HG02798 (cell line): ENCODE results near the gene ARHGAP10.

Experiments used
- ATAC-seq: cut with Tn5 transposase; IDR thresholded peaks from one replicate; pipeline ENCODE4 v1.9.1; 2021; ENCODE audit warnings: mild to moderate bottlenecking; ENCODE audit not compliant: unreplicated experiment, poor library complexity

ARHGAP10 gene

GRCh38 chr4:147732518-147733235 is 789 bp downstream of the ARHGAP10 start:
- peak; percentile 23 for ATAC-seq

DNA sequence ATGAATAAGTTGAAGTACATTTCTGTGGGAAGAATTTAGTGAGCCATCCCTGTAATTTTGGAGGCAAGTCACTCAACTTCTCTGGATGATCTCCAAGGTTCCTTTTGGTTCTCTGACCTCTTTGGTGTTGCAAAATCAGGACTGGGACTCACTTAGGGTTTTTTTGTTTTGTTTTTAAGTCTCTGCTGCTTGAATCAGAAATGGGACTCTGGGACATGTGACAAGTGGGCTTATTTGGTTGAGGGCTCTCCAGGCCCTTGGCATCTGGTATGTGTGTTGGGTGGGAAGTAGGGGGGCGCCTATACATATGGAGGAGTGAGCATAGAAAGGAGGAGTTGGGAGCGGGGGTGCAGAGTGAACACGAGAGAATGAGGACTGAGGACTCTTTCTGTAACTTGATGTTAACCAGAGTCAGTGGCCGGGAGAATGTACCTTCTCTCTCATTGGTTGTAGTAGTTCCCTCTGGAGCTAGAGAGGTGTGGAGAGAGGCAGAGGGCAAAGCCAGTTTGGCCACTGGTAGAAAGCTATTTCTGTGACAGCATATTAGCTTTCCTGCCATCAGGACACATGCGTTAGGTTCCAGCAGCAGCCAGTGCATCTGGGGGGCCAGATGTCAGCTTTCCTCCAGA is 1.9 kb downstream of the ARHGAP10 start:
- ATAC-seq, result no peak

DNA sequence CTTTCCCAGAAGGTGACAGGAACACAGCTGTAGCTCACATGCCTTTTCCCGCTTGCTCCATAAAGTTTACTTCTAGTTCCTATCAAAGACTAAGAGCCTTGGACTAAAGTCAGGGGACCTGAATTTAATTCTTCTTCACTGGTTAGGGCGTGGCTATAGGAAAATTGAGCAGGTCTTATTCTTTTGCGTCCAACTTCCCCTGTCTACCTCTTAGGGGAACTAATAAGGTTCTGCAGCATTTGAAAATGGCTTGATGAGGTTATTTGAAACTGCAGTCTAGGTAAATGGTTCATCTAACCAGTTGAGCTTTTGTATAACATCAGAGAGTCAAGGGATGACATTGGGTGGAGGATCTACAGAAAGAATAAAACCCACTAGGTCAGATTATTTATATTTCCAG is 2.6 kb downstream of the ARHGAP10 start:
- no peak for ATAC-seq

DNA sequence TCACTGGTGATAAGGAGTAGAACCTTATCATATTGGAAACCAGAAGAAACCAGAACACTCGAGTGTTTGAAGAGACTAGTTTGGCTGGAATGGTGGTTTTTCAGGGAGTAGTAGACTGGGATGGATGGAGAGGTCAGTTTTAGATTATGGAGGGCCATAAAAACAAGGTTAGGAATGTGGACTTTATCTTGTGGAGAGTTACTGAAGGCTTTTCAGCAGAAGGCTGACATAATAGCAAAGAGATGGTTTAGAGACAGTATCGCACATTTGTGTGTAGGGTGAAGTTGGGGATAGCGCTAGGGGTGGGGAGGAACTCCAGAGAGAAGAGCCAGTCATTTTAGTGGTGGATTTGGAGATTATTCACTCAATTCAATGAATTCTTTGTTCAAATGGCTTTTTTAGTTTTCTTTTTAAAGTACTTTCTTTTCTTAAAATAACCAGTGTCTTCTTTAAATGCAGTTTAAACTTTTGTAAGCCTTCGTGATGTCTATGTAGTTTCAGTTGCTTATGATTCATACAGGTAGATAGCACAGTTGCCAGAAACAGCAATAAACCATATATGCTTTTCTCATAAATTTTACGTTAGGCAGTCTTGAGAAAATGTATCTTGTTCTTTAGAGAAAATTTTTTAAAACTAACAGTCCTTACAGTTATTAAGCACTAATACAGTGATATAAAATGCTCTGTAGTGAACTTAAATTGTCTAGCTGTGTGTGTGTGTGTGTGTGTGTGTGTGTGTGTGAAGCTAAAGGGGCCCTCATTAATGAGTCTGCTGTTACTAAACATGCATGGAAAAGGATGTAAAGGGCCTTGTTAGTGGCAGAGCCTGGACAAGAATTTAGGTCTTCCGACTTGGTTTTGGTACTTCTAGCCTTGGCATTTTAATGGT is 3.8 kb downstream of the ARHGAP10 start:
- peak; percentile 26 for ATAC-seq

GRCh38 chr4:147736458-147736857 is 4.6 kb downstream of the ARHGAP10 start:
- ATAC-seq, result no peak

DNA sequence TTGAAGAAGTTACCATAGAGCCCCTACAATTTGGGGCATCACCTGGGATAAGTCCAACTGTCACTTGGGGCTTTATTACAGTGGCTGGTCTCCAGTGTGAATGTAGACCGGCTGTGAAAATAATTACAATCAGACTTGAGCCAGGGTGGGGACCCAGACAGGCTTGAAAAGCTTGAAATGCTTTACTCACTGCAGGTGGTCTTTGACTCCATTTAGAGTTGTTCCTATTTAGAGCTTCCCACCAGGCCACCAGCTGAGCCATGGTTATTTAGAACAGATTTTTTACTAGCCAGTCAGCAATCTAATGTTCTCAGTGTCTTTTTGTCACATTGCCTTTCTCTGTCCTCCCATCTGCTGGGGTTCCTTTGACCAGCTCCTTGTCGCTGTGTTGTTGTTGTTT is 5.7 kb downstream of the ARHGAP10 start:
- no peak for ATAC-seq

GRCh38 chr4:147739239-147739823 is 7.4 kb downstream of the ARHGAP10 start:
- no peak for ATAC-seq

DNA sequence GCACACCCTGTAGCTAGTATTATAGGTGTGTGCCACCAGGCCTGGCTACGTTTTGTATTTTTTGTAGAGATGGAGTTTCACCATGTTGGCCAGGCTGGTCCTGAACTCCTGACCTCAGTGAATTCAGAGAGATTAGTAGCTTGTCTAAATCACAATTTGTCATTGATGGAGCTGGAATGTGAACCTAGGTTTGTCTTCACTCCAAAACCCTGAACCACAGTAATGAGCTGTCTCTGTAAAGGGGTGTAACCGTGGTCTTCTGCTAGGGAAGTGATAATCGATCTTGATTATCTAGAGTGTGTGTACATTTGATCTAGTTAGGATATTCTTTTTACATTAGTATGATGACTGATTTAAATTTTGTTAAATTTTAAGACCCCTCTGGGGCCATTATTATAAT is 8.3 kb downstream of the ARHGAP10 start:
- no peak for ATAC-seq

- no peak for ATAC-seq
Observed at GRCh38 chr4:147741190-147741788, 9.4 kb downstream of the ARHGAP10 start.

DNA sequence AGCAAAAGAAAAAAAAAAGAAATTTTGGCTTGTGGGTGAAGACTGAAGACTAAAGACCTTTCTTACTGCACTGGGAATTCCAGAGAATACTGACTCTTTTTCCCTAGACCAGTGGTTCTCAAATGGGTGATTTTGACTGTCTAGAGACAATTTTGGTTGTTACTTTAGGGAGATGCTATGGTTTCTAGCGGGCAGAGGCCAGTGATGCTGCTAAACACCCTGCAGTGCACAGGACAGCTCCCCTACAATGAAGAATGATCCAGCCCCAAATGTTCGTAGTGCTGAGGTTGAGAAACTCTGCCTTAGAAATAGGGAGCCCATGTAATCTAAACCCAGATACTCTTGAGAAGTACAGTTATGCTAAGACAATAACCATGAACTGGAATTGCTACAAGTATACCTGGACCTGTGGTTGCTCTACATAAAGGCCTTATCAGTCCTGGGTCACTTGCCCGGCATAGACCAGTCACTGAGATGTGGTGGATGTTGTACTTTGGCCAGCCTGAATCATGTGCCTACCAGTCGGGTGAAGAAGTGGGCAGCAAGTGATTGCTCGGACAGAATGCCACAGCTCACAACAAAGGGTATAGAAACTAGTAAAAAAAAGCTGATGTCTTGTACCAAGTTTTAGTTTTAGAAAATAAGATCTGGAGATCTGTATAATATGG is 16.0 kb downstream of the ARHGAP10 start:
- no peak for ATAC-seq

- ATAC-seq, result peak; percentile 95
Observed at GRCh38 chr4:147749811-147750321, 18.0 kb downstream of the ARHGAP10 start.

DNA sequence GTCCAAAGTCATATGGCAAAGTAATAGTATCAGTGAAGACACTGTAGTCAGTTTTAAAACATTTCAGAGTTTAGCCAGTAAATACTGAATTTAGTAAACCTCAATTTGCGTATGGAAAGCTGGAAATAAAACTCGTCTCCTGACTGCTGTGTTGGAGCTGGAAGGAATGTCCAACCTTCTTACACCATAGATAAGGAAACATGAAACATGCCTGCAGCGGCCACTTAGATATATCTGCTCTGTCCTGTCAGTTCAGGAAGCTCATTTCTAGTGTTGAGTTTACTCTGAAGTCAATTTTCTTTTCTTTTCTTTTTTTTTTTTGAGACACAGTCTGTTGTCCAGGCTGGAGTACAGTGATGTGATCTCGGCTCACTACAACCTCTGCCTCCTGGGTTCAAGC is 21.2 kb downstream of the ARHGAP10 start:
- no peak for ATAC-seq

- ATAC-seq, result no peak
Observed at GRCh38 chr4:147754037-147754445, 22.2 kb downstream of the ARHGAP10 start.

GRCh38 chr4:147755561-147756295 is 23.8 kb downstream of the ARHGAP10 start:
- peak; percentile 49 for ATAC-seq

DNA sequence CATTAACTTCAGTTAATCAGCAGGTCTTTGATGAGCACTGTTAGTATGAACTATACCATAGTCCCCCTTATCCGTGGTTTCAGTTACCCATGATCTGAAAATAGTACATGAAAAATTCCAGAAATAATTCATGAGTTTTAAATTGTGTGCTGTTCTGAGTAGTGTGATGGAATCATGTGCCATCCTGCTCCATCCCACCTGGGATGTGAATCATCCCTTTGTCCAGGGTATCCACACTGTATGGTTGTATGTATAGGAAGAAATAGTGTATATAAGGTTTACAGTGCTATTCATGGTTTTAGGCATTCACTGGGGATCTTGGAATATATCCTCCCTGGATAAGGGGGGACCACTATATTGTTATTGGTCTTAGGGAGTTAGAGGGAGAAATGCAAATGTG is 24.5 kb downstream of the ARHGAP10 start:
- ATAC-seq, result no peak

GRCh38 chr4:147760176-147760575 is 28.3 kb downstream of the ARHGAP10 start:
- ATAC-seq, result no peak

- ATAC-seq, result peak; percentile 4
Observed at GRCh38 chr4:147760695-147761094, 28.8 kb downstream of the ARHGAP10 start.

DNA sequence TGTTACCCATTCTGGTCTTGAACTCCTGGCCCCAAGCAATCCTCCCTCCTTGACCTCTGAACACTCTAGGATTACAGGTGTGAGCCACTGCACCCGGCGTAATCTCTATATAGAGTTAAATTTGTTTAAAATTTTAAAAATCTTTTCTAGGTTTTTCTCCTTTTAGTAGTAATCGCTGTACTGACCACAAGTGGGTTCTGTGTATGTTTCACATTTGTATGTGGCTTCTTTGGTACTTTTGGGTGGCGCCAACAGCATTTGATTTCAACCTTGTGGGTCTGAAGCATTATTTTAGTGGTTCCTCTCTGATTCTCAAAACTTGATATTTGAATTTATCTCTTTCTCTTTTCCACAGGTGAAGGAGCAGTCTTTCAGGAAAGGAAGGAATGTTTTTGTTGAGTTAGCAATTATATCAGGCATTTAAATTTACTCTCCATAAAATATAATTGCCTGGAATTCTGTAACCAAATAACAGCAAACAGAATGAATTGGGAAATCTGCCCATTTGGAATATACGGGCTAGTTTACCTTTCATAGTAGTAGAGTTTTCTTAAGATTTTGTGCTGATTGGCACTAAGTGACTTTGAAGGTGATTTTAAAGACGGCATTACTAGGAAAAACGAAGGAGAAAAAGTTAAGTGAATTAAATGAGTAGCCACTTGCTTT is 29.5 kb downstream of the ARHGAP10 start:
- peak; percentile 77 for ATAC-seq
